Right lung (tissue), 5 donors: ENCODE measurements around the gene OGFOD2. TPM values are rescaled to one million over a fixed set of nuclear protein-coding genes. Genes with fewer than 3 reads are reported as not detected.

Experiments used
- polyA plus RNA-seq, 5 donors: library from polyadenylated mRNA; unstranded; fragments of 120-200 nt; gene quantifications; one replicate each; pipeline versions ENCODE4 v1.2.1 to v1.2.3, GENCODE V29; 2013; ENCODE audit warnings: inconsistent platforms in 1 of 5, low replicate concordance in 1 of 5; ENCODE audit not compliant: insufficient read length in 5 of 5, insufficient read depth in 1 of 5

OGFOD2 gene
- polyA plus RNA-seq, 5 donors, result 15.1 to 23.7 (median 16.8) TPM

Other genes with a start within 250 kb of the OGFOD2 start
- gene HCAR1, start 244.4 kb upstream of the OGFOD2 start, polyA plus RNA-seq, result under 1 TPM; 0.23 to 0.49 (median 0.38) TPM
- 10 to 100 TPM; 76.3 to 92.5 (median 89.4) TPM for gene DENR, start 222.4 kb upstream of the OGFOD2 start, polyA plus RNA-seq
- under 1 TPM; 0.35 to 0.75 (median 0.44) TPM for gene CCDC62, start 200.7 kb upstream of the OGFOD2 start, polyA plus RNA-seq
- 10 to 100 TPM; 21.6 to 31.7 (median 27.4) TPM for gene HIP1R, start 139.8 kb upstream of the OGFOD2 start, polyA plus RNA-seq
- 10 to 100 TPM; 21.1 to 33.0 (median 24.2) TPM for gene VPS37B, start 79.1 kb upstream of the OGFOD2 start, polyA plus RNA-seq
- 10 to 100 TPM in 2 of 5 donors, 1 to 10 TPM in 3; 6.9 to 11.5 (median 9.0) TPM for gene ABCB9, start 8.8 kb upstream of the OGFOD2 start, polyA plus RNA-seq
- gene ARL6IP4, start 5.4 kb downstream of the OGFOD2 start, polyA plus RNA-seq, result 100 to 1,000 TPM; 139 to 250 (median 155) TPM
- gene PITPNM2, start 175.8 kb downstream of the OGFOD2 start, polyA plus RNA-seq, result 10 to 100 TPM in 4 of 5 donors, 1 to 10 TPM in 1; 9.7 to 16.1 (median 11.3) TPM